Ovary (tissue), 3 donors: ENCODE measurements around the gene TMX2.
A peak's percentile ranks its signal among the peaks of the same experiment; 100 is the strongest.

Experiments used
- EP300 ChIP-seq: sonication (generic); formaldehyde crosslinking; IDR thresholded peaks from one replicate; pipeline ENCODE4 v1.6.1; 2017; ENCODE audit warnings: antibody characterized with exemption
- POLR2A ChIP-seq: fragments of 450-650 bp; IDR thresholded peaks from one replicate; pipeline ENCODE4 v1.6.1; 2017; ENCODE audit warnings: antibody characterized with exemption, mild to moderate bottlenecking, moderate library complexity
- TF ChIP-seq, protein P1 (sequence below), 3 donors: fragments of 450-650 bp in 2 of 3; fragments of 200-600 bp in 1 of 3; IDR thresholded peaks; one replicate each; pipeline versions ENCODE4 v1.5.1 to v1.8.0; 2016 to 2022; ENCODE audit warnings: antibody characterized with exemption in 3 of 3, mild to moderate bottlenecking in 1 of 3
- donor health status: DM: no; HTN: no; CAD: no.

DNA sequence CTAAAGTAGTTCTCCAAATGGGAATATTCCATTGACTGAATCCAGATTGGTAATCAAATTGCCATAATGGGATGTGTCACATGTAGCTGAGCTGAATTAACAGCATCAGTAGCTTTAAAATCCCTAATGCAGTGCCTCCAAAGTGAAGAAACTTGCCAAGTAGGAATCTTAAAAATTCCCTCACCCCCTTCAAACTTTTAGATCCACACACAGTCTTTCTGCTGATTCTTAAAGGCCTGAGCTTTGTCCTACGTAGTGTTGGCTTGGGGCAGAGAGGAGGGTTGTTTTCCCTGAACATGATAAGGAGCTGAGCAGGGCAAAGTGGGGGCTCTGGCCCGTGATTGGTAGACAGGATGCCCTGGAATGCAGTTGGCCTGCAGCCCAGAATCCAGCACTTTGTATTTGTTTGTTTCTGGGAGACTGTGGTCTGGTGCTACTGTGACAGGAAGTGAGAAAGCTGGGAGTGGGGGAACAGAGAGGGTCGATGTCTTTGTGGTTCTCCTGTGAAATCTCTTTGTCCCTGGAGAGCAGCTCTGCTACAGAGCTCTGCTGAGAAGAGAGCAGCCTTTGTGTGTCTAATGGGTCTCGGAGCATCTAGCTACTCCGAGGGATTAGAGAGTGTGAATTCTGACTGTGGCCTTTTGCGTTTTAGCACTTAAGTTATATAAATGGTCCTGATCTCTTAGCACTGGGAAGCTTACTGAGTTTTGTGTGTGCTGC is 66.1 kb downstream of the TMX2 start:
- TF ChIP-seq, protein P1, sequence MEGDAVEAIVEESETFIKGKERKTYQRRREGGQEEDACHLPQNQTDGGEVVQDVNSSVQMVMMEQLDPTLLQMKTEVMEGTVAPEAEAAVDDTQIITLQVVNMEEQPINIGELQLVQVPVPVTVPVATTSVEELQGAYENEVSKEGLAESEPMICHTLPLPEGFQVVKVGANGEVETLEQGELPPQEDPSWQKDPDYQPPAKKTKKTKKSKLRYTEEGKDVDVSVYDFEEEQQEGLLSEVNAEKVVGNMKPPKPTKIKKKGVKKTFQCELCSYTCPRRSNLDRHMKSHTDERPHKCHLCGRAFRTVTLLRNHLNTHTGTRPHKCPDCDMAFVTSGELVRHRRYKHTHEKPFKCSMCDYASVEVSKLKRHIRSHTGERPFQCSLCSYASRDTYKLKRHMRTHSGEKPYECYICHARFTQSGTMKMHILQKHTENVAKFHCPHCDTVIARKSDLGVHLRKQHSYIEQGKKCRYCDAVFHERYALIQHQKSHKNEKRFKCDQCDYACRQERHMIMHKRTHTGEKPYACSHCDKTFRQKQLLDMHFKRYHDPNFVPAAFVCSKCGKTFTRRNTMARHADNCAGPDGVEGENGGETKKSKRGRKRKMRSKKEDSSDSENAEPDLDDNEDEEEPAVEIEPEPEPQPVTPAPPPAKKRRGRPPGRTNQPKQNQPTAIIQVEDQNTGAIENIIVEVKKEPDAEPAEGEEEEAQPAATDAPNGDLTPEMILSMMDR (IDR thresholded peaks at IDR 0.05) = no peak
- TF ChIP-seq EP300 (no peak), POLR2A (peak; percentile 19)
